Stimulated activated CD4-positive, alpha-beta T cell treated with anti-CD3 and anti-CD28 coated beads, Interleukin-4, amount 100 ng/mL, for 24 hours (primary cell): ENCODE measurements around the gene DNASE1.

Source experiments
- DNase-seq: peaks from one replicate; pipeline ENCODE4 v3.0.0-alpha.2; 2020

DNASE1 gene

DNA sequence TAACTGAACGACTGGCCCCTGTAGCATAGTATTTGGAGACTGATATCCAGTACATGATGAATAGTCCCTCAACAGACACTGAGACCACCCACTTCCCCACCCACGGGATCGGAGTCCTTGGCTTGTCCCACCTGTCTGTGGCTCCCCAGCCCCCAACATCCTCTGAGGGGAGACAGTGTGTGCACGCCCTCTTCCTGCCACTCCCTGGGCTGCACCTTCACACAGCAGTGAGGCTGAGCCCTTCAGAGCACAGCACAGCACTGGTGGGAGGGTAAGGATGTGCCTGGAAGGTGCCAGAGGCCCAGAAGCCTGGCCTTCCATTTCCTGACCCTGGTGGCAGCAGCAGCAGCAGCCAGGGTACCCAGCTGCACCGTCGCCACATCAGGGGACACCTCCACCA is 11.0 kb downstream of the DNASE1 start:
- peak; percentile 17 for DNase-seq

DNA sequence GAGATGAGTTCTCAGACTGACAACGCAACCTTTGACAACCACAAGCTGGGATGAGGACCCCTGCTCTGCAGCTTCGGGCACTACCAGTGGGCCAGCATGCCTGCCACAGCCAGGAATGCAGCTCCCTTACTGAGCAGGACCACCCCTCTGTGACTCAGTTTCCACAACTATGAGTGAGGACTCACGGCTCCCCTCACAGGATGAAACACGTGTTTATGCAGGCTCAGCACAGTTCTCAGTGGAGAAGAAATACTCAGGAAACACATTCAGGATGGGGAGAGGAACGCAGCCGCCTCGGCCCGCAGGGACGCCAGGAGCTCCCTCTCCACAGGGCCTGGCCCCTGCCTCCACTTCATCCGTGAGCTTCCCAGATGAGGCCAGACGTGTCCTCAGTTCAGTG is 14.1 kb downstream of the DNASE1 start:
- DNase-seq, result no peak

DNA sequence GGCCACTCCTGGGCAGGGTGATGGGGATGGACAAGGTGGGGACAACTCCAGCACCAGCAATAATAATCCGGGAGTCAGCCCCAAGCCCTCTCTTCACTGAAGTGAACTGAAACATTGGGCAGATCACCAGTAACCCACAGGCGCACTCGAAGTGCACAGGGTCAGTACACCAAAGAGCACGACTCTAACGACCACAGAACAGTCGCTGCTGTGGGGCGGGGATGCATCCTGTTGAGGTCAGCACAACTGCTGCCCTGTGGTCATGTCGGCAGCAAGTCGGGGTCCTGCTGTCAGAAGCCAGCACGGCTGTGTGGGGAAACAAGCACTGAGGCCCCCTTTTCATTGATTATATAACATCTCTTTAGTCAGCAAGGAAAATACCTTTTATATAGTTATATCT is 14.6 kb downstream of the DNASE1 start:
- no peak for DNase-seq

DNA sequence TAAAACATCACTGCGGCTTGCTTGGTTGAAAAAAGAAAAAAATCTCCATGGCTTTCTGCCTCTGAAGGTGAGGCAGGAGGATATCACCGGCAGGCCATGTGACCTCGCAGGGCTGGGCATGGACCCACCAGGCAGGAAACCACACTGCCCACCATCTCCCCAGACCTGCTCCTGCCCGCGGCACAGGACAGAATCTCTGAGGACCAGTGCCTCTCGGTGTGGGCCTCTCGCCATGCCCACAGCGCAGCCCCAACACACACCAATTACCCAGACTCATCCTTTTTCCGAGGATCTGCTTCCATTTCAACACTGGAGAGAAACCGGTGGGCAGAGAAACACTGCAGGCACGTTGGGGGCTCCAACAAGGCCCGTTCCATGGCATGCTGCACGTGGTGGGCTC is 16.2 kb downstream of the DNASE1 start:
- no peak for DNase-seq

DNA sequence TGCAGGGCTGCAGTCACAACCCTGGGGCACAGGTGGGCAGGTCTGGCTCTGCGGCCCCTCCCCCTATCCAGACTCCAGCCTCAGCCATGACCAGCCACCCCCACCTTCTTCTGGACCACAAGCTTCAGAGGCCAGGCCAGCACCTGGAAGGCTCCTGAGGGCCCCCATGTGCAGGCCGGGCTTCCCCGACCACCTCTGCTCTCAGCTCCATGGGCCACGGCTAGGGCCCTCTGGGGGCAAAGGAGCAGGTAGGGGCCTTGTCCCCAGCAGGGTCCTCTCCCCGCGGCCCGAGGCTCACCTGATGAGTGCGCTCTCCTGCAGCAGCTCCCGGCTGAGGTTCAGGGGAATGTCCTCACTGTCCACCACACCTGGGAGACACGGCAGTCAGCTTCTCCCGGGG is 16.9 kb downstream of the DNASE1 start:
- DNase-seq, result no peak

DNA sequence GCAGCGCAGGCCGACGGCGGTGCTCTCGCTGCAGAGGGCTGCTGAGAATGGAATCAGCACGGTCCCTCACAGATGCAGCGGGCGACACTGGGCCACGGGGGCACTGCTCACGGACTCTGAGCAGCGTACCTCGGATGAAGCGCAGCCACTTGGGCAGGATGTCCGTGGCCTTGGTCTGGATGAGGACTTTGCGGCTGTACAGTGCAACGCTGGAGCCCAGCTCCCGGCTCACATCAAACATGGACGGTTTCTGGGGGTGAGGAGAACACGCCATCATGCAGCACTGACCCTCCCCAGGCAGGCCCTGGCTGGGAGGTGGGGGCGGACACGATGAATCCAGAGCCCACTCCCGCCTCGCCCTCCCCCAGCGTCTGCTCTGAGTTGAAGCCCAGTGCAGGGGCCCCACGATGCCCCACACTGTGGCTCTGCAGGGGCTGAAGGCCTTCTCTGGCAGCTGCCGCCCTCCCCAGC is 18.1 kb downstream of the DNASE1 start:
- DNase-seq, result no peak

DNA sequence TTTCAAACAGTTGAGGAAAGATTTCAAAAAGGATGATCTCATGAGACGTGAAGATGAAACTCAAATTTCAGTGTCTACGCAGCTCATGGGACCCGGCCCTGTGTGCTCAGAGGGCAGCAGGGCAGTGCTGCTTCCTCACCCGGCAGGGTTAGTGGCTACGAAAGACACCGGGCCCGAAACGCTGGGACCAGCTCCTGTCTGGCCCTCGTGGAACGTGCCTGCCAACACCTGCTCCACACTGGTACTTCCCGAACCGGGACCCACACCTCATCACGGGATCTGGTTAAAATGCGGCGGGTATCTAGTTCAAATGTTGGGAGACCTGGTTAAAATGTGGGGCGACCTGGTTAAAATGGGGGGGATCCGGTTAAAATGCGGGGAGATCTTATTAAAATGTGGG is 18.7 kb downstream of the DNASE1 start:
- no peak for DNase-seq

DNA sequence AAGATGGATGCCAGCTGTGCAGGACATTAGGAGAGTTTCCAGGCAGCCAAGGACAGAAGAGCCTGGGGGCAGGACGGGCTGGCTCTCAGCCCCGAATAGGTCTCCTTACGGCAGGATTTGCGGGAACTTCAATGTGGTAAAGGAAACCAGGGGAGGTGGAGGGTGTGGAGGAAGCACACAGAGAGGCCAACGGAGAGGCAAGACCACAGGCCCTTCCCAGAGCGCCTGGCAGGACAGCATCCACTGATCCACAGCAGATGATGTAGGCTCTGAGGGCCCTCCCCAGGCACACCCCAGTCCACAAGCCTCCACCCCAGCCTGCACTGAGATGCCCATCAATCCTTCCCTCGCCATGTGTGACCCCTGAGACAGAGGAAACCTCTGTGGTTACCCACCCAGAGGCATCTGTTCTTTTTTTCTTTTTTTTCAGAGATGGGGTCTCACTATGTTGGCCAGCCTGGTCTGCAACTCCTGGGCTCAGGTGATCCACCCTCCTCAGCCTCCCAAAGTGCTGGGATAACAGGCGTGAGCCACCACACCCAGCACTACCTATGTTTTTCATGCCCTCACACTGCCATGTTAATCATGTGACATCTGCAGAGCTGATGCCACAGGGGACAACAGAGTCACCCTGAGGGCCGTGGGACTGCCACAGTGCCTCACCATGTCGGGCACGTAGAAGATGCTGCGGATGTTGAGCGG is 19.3 kb downstream of the DNASE1 start:
- DNase-seq, result no peak

DNA sequence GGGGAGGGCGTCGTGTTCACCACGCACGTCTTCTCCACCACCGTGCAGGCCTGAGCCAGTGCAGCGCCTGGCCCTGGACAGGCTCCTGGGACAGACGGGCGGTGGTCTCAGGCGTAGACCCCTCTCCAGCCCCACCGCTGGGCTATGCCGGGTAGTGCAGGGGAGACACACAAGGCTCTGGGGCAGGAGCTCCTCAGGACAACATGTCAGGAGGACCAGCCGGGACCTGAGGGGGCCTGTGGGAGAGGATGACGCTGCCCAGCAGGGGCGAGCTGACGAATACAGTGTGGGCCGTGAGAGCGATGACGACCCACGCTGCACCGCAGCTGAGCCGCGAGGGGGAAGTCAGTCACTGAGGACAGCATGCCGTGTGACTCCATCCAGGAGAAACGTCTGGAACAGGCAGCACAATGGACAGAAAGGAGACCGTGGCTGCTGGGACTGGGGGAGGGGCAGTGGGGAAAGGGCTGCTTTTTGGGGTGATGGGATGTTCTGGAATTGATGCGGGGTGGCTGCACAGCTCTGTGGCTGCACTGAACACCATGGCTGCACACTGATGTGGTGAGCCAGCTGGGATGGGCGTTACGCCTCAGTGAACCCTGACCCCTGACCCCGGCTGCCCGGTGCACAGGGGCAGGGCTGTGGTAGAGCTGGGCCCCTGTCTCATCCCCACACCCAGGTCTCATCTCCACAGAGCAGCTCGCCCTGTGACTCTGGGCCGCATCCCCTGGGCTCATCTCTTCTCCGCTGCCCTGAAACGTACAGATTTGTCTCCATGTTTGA is 20.2 kb downstream of the DNASE1 start:
- no peak for DNase-seq

DNA sequence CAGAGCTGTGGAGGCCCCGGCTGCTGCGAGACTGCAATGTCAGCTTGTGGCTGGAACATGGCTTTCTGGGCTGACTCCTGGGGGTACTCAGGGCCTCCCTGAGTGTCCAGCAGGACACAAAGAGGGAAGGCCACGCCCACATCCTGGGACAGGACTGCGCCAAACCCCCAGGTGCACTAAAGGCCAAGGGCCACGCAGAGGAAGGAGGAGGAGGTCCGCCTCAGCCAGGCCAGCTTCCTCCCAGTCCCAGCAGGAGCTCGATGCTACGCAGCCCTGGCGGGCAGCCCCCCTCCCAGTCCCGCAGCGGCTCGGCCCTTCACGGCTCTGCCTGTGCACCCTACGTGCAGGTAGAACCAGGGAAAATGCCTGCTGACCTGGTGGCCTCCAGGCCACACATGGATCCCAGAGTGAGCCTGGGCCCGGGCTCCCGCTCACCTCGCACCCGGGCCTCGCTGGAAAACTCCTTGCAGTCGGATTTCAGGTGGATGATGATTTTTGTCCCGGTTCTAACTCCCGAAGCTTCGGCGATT is 21.2 kb downstream of the DNASE1 start:
- DNase-seq, result no peak

DNA sequence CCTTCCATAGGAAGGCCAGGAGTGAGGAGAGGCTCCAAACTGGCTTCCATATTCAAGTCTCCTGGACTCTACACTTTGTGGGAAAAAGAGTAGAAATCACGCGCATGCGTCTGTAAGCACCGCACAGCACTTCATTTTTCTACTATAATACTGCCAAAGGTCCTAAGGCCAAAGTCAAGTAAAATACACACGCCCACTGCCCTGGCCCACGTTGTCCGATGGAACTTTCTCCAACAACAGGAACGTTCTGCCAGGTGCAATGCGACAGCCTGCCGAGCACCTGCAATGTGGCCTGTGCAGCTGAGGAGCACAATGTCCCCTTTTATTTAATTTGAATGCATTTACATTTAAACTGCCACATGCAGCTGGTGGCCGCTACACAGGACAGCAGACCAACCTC is 23.5 kb downstream of the DNASE1 start:
- no peak for DNase-seq

DNA sequence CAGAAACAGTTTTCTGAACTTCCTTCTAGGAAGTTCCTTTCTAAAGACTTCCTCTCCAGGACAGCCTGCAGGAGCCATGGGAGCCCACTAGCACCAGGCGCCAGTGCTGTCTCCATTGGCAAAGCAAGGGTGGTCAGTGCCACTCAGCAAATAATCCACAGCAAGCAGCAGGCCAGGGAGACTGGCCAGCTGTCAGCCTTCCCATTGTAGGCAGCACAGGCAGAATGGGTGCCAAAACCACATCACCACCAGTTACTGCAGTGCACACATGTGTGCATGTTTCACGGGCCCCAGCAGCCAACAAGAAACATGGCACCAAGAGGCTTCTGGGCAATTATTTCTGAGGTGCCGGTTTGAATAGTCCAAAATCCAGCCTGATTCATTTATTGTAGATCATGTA is 26.7 kb downstream of the DNASE1 start:
- DNase-seq, result no peak

DNA sequence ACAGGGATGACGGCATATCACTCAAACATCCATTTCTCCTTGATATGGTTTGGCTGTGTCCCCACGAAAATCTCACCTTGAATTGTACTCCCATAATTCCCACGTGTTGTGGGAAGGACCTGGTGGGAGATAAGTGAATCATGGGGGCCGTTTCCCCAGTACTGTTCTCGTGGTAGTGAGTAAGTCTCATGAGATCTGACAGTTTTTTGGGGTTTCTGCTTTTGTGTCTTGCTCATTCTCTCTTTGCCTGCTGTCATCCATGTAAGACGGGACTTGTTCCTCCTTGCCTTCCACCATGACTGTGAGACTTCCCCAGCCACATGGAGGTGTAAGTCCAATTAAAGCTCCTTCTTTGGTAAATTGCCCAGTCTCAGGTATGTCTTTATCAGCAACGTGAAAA is 32.5 kb downstream of the DNASE1 start:
- no peak for DNase-seq

DNA sequence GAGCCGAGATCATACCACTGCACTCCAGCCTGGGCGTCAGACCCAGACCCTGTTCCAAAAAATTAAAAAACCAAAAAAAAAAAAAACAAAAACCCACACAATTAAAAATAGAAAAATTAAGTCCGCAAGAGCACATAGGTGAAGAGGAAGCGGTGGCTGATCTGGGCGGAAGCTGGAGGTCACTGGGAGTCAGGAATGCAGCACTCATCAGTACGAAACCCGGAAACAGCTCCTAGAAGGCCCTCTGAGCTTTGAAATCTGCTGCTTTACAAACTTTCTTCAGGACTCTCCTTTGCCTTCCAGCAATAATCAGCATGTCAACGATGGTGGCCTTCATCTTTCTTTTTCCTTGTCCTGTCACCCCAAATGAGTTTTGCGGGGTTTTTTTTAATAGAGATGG is 33.3 kb downstream of the DNASE1 start:
- no peak for DNase-seq

DNA sequence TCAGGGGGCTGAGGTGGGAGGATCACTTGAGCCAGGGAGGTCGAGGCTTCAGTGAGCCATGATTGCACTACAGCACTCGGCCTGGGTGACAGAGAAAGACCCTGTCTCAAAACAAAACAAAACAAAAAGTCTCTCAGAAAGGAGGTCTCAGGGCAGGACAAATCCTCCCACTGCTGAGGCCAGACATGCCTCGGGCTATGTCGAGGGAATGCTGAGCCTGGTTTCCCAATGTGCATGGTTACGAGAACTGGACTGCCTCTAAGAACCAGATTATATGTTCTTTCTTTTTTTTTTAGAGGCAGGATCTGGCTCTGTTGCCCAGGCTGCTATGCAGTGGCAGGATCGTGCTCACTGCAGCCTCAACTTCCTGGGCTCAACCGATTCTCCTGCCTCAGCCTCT is 35.2 kb downstream of the DNASE1 start:
- no peak for DNase-seq

DNA sequence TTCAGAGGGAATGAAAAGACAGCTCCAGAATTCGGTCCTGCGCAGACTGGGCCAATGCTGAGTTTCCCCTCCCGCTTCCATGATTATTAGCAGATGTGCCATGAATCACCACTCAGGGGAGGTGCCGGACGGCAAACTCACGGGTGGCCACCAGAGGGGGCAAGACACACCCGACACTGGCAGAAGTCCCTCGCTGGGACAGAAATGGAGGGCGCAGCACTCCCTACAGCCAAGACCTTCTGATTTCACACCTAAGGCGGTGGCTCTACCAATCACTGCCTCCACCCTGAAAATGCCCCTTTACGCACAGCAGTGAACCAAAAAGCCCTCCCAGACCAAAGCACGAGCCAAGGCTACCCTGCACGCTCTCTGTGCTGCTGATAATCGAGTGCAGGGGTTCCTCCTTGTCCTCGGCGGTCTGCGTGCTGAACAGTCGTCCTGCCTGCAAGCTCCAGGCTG is 36.0 kb downstream of the DNASE1 start:
- peak; percentile 84 for DNase-seq

DNA sequence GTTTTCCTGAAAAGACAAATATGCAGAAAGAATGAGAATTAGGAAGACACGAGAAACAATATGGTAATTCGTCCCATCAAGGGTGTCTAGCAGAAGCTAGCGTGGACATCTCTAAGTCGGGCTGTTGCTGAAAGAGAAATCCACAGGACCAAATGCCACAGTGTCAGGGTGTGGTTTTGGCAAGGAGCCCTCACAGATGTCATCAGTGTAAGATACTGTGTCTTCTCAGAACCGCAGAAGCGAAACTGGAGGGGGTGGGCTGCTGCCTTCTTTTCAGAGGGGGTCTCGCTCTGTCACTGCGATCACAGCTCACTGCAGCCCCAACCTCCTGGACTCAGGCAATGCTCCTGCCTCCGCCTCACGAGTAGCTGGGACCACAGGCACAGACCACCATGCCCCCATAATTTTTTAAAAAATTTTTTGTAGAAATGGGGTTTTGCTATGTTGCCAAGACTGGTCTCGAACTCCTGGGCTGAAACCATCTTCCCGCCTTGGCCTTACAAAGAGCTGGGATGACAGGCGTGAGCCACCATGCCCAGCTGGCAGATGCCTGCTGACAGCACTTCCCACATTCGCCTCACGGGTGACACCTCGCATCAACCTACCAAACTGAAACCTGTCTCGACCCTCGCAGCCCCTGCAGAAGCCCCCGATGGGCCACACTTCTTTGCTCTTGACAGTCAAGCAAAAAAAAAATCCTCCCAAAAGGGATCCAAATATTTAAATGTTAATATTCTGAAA is 36.7 kb downstream of the DNASE1 start:
- no peak for DNase-seq

DNA sequence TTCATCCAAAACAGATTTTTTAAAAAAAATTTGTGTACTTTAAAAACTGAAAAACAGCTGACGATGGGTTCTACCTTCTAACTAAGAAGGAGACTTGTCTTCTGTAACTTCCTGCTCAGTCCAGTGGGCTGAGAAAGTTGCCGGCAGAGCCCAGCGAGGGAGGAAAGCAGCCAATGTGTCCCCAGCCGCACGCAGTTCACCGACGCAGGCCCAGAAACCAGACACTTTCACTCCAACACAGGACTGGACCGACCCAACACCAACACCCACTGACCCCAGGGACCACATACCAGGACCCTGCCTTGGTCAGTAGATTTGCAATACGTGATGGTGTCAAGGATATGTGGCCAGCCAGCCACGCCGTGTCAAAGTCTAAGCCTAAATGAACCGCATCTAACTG is 37.3 kb downstream of the DNASE1 start:
- no peak for DNase-seq

DNA sequence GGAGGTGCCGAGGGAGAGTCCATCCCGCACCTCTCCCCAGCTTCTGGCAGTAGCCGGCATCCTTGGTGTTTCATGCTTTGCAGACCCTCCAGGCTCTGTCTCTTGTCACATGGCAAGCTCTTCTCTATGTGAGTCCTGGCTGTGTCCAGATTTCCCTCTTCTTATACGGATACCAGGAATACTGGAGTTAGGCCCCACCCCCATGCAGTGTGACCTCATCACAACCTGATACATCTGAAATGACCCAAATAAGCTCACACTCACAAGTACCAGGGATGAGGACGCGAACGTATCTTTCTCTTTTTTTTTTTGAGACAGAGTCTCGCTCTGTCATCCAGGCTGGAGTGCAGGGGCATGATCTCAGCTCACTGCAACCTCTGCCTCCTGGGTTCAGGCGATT is 39.6 kb downstream of the DNASE1 start:
- no peak for DNase-seq

DNA sequence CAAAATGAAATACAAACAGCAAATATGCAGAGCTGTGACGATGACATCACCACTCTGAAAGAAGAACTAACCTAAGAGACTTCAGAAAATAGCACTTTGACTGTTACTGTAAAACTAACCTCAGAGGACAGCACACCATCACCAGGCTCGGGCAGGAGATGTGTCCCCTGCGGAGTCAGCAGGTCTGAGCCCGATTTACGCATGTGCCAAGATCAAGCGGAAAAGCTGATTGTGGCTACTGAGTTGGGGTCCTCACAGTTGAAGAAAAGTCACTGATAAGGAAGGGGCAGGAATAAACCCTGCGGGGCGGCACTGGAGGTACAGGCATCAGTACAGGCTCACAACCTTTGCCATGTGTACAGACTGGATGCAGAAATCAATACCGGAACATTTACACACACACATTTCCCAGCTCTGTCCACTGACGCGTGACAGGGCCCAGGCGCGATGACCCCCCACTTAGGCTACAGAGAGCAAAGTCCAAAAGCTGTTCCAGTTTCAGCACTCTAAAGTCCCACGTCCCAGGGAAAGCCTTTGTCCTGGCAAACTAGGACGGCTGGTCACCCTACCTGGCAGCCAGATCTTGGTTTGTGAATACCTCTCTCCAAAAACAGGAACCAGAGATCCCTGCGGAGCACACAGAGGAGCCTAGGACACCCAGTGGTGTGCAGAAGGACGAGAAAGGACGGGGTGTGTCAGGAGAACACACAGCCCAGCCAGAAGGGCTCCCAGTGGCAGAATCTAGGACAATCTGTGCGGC is 41.3 kb downstream of the DNASE1 start:
- DNase-seq, result no peak

DNA sequence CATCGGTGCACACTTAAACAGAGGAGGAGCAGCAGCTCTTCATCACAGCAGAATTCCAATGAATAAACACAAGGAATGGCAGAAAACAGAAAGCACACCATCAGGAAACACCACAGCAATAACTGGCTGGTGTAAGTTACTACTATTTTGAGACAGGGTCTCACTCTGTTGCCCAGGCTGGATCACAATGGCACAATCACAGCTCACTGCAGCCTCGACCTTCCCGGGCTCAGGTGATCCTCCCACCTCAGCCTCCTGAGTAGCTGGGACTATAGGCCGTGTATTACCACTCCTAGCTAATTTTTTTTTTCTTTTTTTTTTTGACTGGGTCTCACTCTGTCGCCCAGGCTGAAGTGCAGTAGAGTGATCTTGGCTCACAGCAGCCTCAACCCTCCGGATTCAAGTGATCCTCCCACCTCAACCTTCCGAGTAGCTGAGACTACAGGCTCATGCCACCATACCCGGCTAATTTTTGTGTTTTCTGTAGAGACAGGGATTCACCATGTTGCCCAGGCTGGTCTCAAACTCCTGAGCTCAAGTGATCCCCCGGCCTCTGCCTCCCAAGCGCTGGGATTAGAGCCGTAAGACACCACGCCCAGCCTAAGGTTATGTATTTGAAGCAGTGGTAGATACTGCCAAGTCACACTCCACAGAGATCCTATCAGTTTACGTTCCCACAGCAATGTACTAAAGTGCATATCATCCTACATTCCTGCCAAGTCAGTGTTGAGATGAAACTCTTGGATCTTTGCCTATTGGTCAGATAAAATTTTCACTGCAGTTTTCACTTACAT is 42.1 kb downstream of the DNASE1 start:
- DNase-seq, result no peak

DNA sequence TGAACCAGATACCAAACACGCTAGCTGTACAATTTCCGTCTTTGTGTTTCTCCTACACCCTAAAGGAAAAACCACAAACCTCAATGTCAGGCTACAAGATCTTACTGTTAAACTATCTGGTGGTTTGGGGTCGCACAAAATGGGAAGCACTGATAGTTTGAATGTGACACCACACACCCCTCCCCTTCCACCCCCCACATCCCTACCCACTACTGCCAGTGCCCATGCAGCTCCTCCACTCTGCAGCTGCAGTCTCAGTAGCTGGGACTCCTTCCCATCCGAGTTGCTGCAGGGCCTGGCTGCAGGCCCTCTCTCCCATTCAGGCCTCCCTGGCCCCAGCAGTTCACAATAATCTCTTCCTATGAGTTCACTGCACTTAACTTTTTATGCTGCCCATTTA is 44.5 kb downstream of the DNASE1 start:
- DNase-seq, result no peak
